ACHN (cell line): Measurements from ENCODE around the gene SERTAD4.

Experiments
- DNase-seq: peaks from one replicate; pipeline ENCODE4 v3.0.0-alpha.2; 2015
- in situ Hi-C: cut with HindIII; loops from 2 replicates; pipeline ENCODE4 v1.10.0; 2017; ENCODE audit warnings: low sequenced_read_pairs, low pct_ligation_motif_present, low pct_unique_long_range_greater_than_20kb

Gene SERTAD4

GRCh38 chr1:210291786-210292230 lies 59.2 kb downstream of the SERTAD4 start:
- in situ Hi-C loops, result no loop called here
- peak; percentile 43 for DNase-seq

GRCh38 chr1:210292231-210292871 lies 59.8 kb downstream of the SERTAD4 start:
- in situ Hi-C loops, result no loop called here
- peak; percentile 70 for DNase-seq

GRCh38 chr1:210293171-210293607 lies 60.6 kb downstream of the SERTAD4 start:
- DNase-seq, result no peak

DNA sequence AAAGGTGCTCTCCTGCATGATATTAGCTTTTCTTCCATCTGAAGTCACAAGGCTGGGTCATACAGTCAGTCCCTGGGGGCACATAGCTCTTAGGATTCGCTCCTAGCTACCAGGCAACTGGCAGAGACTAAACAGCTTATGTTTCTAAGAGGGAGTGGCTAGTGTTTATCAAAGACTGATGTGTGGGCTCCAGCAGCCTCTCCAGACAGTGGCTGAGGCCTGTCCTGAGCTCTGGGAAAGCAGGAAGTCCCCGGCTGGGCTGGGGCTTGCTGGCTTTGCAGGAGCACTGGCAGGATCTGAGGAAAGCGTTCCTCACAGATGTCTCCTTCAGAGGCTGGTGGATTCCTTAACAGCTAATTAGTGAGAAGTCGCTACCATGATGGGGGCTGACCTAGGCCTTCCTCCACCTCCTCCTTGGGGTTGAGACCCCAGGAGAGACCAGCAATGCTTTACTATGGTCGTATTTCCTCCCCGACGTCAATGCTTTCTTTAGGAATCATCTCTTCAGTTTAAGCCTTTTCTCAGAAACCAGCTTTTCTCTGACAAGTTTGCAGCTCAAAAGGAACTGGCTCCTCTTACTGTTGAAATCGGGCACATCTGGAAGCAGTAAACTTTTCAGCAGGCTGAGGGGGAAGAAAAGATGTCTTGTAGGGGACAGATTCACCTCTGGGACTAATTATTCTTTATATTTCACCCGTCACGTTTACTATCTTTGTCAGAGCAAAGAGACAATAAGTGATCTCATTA lies 62.6 kb downstream of the SERTAD4 start:
- in situ Hi-C loops, result no loop called here
- DNase-seq, result no peak

More at GRCh38 chr1:210293171-210293607, 60.6 kb downstream of the SERTAD4 start:
- in situ Hi-C loops, result no loop called here
